ENCODE data around the gene NPR3. TPM values are rescaled to one million over a fixed set of nuclear protein-coding genes. Genes with fewer than 3 reads are reported as not detected.

Gene NPR3
- total RNA-seq, 2 donors from 2014 or later: 25.7 to 34.3 TPM

GRCh38 chr5:32805971-32806638 lies 95.0 kb downstream of the NPR3 start:
- no peak overlapping the region for H3K27ac ChIP-seq
- ATAC-seq (ENCODE audit: insufficient number of reproducible peaks, low FRiP score, low read depth): no peak

GRCh38 chr5:32808783-32809182 lies 97.7 kb downstream of the NPR3 start:
- no peak for ATAC-seq (ENCODE audit: insufficient number of reproducible peaks, low FRiP score, low read depth)
- no peak overlapping the region for H3K27ac ChIP-seq
- H3K27me3 ChIP-seq (replicated peaks; ENCODE audit: insufficient read depth): no peaks in the 10 kb centered on the region
- no peak overlapping the region for H3K4me3 ChIP-seq
- DNase-seq (ENCODE audit: low spot score): no peak
- H3K4me1 ChIP-seq (ENCODE audit: control insufficient read depth in 1 of 2, low read depth in 2 of 2): peaks cover 12 to 32% of the 10 kb centered on the region in 2 donors
- no peak for TF ChIP-seq CTCF (IDR thresholded peaks at IDR 0.05)
- peaks cover 3% of the 10 kb centered on the region for H3K9me3 ChIP-seq
- H3K36me3 ChIP-seq: no peaks in the 10 kb centered on the region

More at GRCh38 chr5:32805971-32806638, 95.0 kb downstream of the NPR3 start:
- no peaks in the 10 kb centered on the region for H3K36me3 ChIP-seq
- no peak for DNase-seq (ENCODE audit: low spot score)
- no peaks in the 10 kb centered on the region for H3K27me3 ChIP-seq (replicated peaks; ENCODE audit: insufficient read depth)
- H3K9me3 ChIP-seq: peaks cover 3% of the 10 kb centered on the region
- TF ChIP-seq CTCF (IDR thresholded peaks at IDR 0.05): no peak
- H3K4me3 ChIP-seq: no peak overlapping the region
- H3K4me1 ChIP-seq (ENCODE audit: control insufficient read depth in 1 of 2, low read depth in 2 of 2): peaks cover 7 to 32% of the 10 kb centered on the region in 2 donors

- peak; percentile 71 for ATAC-seq (ENCODE audit: insufficient number of reproducible peaks, low FRiP score, low read depth)
- TF ChIP-seq CTCF (IDR thresholded peaks at IDR 0.05): no peak
Observed at GRCh38 chr5:32810804-32811203, 99.7 kb downstream of the NPR3 start.

GRCh38 chr5:32812399-32812798 lies 101.3 kb downstream of the NPR3 start:
- no peak for DNase-seq (ENCODE audit: low spot score)
- H3K4me1 ChIP-seq (ENCODE audit: control insufficient read depth in 1 of 2, low read depth in 2 of 2): peaks cover 20 to 40% of the 10 kb centered on the region in 2 donors
- no peak overlapping the region for H3K27ac ChIP-seq
- H3K4me3 ChIP-seq: no peak overlapping the region
- no peaks in the 10 kb centered on the region for H3K36me3 ChIP-seq
- no peak for TF ChIP-seq CTCF (IDR thresholded peaks at IDR 0.05)
- peaks cover under 1% of the 10 kb centered on the region for H3K9me3 ChIP-seq
- no peak for ATAC-seq (ENCODE audit: insufficient number of reproducible peaks, low FRiP score, low read depth)
- no peaks in the 10 kb centered on the region for H3K27me3 ChIP-seq (replicated peaks; ENCODE audit: insufficient read depth)

More at GRCh38 chr5:32810804-32811203, 99.7 kb downstream of the NPR3 start:
- H3K27me3 ChIP-seq (replicated peaks; ENCODE audit: insufficient read depth): no peaks in the 10 kb centered on the region
- H3K27ac ChIP-seq: peak overlapping the region in 1 of 2 donors; percentile 67
- peak overlapping the region; percentile 18 for H3K4me3 ChIP-seq
- H3K36me3 ChIP-seq: no peaks in the 10 kb centered on the region
- peaks cover 3% of the 10 kb centered on the region for H3K9me3 ChIP-seq
- DNase-seq (ENCODE audit: low spot score): peak; percentile 14
- H3K4me1 ChIP-seq (ENCODE audit: control insufficient read depth in 1 of 2, low read depth in 2 of 2): peaks cover 20 to 48% of the 10 kb centered on the region in 2 donors

GRCh38 chr5:32814141-32814540 lies 103.0 kb downstream of the NPR3 start:
- Histone ChIP-seq H3K4me1 (ENCODE audit: control insufficient read depth in 1 of 2, low read depth in 2 of 2) (peaks cover 20 to 40% of the 10 kb centered on the region in 2 donors), H3K27me3 (replicated peaks; ENCODE audit: insufficient read depth) (no peaks in the 10 kb centered on the region), H3K27ac (peak overlapping the region in 1 of 2 donors; percentile 6), H3K9me3 (no peaks in the 10 kb centered on the region), H3K36me3 (no peaks in the 10 kb centered on the region), H3K4me3 (no peak overlapping the region)
- no peak for ATAC-seq (ENCODE audit: insufficient number of reproducible peaks, low FRiP score, low read depth)
- no peak for DNase-seq (ENCODE audit: low spot score)
- no peak for TF ChIP-seq CTCF (IDR thresholded peaks at IDR 0.05)

Measured in thoracic aorta (tissue), 2 donors.